Measurements from ENCODE around the gene FOXR1. TPM values are rescaled to one million over a fixed set of nuclear protein-coding genes. Genes with fewer than 3 reads are reported as not detected.

The FOXR1 gene
- total and polyA plus RNA-seq, 2 of the 8 experiments (the other 6 are each of a cell fraction or from before 2014, with no cell fraction given): not detected

GRCh38 chr11:118984825-118985224, 13.3 kb downstream of the FOXR1 start (continued):
- TF ChIP-seq, protein P1, sequence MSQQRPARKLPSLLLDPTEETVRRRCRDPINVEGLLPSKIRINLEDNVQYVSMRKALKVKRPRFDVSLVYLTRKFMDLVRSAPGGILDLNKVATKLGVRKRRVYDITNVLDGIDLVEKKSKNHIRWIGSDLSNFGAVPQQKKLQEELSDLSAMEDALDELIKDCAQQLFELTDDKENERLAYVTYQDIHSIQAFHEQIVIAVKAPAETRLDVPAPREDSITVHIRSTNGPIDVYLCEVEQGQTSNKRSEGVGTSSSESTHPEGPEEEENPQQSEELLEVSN (IDR thresholded peaks at IDR 0.05): no peak
- TF ChIP-seq POLR2A (IDR thresholded peaks at IDR 0.05; ENCODE audit: control extremely low read depth in 1 of 2, low read depth in 2 of 2, low read length in 2 of 2) (no peak), GABPA (IDR thresholded peaks at IDR 0.05; ENCODE audit: borderline replicate concordance, insufficient read depth, low read length) (no peak), POU5F1 (IDR thresholded peaks at IDR 0.05; ENCODE audit: low read depth, low read length) (no peak), ZNF274 (IDR thresholded peaks at IDR 0.05; ENCODE audit: borderline replicate concordance, extremely low read depth, low read length) (no peak), NANOG (IDR thresholded peaks at IDR 0.05; ENCODE audit: insufficient read depth, low read depth, low read length, poor library complexity, severe bottlenecking) (no peak), BACH1 (IDR thresholded peaks at IDR 0.05; ENCODE audit: low read length) (no peak)

Data from H1 (cell line).